ENCODE data around the gene SYT6. TPM values are rescaled to one million over a fixed set of nuclear protein-coding genes. Genes with fewer than 3 reads are reported as not detected.

The SYT6 gene
- total RNA-seq, 4 donors from 2014 or later = 0.14 to 0.64 TPM; not detected in 2

GRCh38 chr1:114154963-114155322 lies 1.3 kb upstream of the SYT6 start:
- H3K4me1 ChIP-seq = peaks cover 15 to 31% (median 21%) of the 10 kb centered on the region in 4 donors
- no peaks in the 10 kb centered on the region for H3K9me3 ChIP-seq
- TF ChIP-seq EP300 (IDR thresholded peaks at IDR 0.05; ENCODE audit: low read depth) (no peak), POLR2AphosphoS5 (IDR thresholded peaks at IDR 0.05) (no peak), POLR2A (IDR thresholded peaks at IDR 0.05) (no peak)
- TF ChIP-seq, protein P1, sequence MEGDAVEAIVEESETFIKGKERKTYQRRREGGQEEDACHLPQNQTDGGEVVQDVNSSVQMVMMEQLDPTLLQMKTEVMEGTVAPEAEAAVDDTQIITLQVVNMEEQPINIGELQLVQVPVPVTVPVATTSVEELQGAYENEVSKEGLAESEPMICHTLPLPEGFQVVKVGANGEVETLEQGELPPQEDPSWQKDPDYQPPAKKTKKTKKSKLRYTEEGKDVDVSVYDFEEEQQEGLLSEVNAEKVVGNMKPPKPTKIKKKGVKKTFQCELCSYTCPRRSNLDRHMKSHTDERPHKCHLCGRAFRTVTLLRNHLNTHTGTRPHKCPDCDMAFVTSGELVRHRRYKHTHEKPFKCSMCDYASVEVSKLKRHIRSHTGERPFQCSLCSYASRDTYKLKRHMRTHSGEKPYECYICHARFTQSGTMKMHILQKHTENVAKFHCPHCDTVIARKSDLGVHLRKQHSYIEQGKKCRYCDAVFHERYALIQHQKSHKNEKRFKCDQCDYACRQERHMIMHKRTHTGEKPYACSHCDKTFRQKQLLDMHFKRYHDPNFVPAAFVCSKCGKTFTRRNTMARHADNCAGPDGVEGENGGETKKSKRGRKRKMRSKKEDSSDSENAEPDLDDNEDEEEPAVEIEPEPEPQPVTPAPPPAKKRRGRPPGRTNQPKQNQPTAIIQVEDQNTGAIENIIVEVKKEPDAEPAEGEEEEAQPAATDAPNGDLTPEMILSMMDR (IDR thresholded peaks at IDR 0.05) = no peak
- H3K36me3 ChIP-seq = no peaks in the 10 kb centered on the region
- no peak overlapping the region for H3K4me3 ChIP-seq
- no peak overlapping the region for H3K27ac ChIP-seq
- WGBS, 2 donors (ENCODE audit: low coverage in 1 of 2) = 24% methylated on average over 18 of the region's 19 CpGs; no CpG with 5 or more reads in 1 of the 2 donors
- H3K27me3 ChIP-seq = peaks cover 93% of the 10 kb centered on the region
- intact Hi-C loops (cut with DNase I; ENCODE audit: low total_unique reads) (no loop called here), in situ Hi-C loops (cut with MboI; ENCODE audit: low pct_ligation_motif_present in 1 of 4, low pct_unique_long_range_greater_than_20kb in 1 of 4, low sequenced_read_pairs in 3 of 4) (no loop called here)
- DNase-seq = no peak

GRCh38 chr1:114154146-114154962 lies 685 bp upstream of the SYT6 start:
- Histone ChIP-seq H3K27me3 (peaks cover 97% of the 10 kb centered on the region), H3K27ac (no peak overlapping the region), H3K4me1 (peaks cover 15 to 31% (median 21%) of the 10 kb centered on the region in 4 donors), H3K36me3 (no peaks in the 10 kb centered on the region), H3K4me3 (no peak overlapping the region), H3K9me3 (no peaks in the 10 kb centered on the region)
- TF ChIP-seq, protein P1 (IDR thresholded peaks at IDR 0.05) = no peak
- no peak for TF ChIP-seq POLR2A (IDR thresholded peaks at IDR 0.05)
- TF ChIP-seq POLR2AphosphoS5 (IDR thresholded peaks at IDR 0.05) = no peak
- no peak for DNase-seq
- intact Hi-C loops (cut with DNase I; ENCODE audit: low total_unique reads) (no loop called here), in situ Hi-C loops (cut with MboI; ENCODE audit: low pct_ligation_motif_present in 1 of 4, low pct_unique_long_range_greater_than_20kb in 1 of 4, low sequenced_read_pairs in 3 of 4) (no loop called here)
- WGBS, 2 donors (ENCODE audit: low coverage in 1 of 2) = 0 to 13% methylated on average over 7 to 39 of the region's 41 CpGs

DNA sequence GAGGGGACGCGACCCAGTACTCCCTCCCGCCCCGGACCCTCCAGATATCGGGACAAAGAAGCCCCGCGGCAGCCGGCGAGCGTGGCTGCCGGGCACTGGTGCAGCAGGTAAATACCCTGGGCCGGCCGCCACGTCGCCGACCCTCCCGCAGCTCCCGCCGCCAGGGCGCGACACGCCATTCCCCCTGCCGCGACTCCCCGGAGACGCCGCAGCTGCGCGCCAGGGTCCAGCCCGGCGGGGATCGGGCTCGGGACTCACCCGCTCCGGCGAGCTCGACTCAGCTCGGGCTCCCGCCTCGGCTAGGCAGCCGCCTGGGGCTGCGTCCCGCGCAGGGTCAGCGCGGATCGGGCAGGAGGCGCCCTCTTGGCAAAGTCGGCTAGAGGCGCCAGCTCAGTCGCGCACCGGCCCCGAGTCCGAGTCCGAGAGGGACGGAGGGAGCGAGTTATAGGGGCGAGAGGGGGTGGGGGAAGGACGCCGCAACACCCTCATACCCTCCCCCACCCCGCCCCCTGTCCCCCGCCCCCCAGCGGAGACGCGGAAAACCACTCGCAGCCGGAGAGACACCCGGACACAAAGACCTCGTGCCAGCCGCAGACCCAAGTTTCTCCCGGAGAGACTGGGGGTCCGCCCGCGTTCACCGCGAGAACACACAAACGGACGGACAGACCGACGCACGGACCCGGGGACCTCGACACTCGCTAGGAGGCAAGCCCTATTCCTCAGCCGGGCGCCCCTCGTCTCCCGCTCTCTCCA lies 985 bp downstream of the SYT6 start:
- 6% methylated on average over 31 of the region's 89 CpGs; no CpG with 5 or more reads in 1 of the 2 donors for WGBS, 2 donors (ENCODE audit: low coverage in 1 of 2)
- Histone ChIP-seq H3K9me3 (no peaks in the 10 kb centered on the region), H3K36me3 (no peaks in the 10 kb centered on the region), H3K4me3 (peak overlapping the region; percentile 9 to 50 (median 22)), H3K27ac (no peak overlapping the region), H3K4me1 (peaks cover 15 to 31% (median 21%) of the 10 kb centered on the region in 4 donors), H3K27me3 (peaks cover 94% of the 10 kb centered on the region)
- DNase-seq = peak; percentile 27
- intact Hi-C loops (cut with DNase I; ENCODE audit: low total_unique reads) (no loop called here), in situ Hi-C loops (cut with MboI; ENCODE audit: low pct_ligation_motif_present in 1 of 4, low pct_unique_long_range_greater_than_20kb in 1 of 4, low sequenced_read_pairs in 3 of 4) (no loop called here)
- TF ChIP-seq EP300 (IDR thresholded peaks at IDR 0.05; ENCODE audit: low read depth) = no peak
- no peak for TF ChIP-seq POLR2AphosphoS5 (IDR thresholded peaks at IDR 0.05)
- TF ChIP-seq POLR2A (IDR thresholded peaks at IDR 0.05) = no peak

DNA sequence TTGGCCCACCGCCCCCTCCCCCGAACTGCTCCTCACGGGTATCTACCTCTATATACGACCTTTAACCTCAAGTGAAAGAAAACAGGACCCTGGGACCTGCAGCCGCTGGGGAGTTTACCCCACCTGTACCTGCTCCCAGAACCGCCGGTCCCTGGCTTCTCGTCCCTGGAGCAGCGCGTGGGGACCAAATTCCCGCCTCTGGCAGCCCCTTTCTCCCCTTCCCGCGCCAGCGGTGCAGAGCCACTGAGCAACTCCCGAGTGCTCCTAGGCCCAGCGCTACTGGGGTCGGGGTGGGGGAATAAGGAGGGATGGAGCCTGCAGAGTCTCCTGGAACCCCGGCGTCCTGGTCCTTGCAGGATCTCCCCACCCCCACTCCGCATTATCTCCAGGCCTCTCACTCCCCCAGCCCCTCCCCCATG lies 1.6 kb downstream of the SYT6 start:
- Histone ChIP-seq H3K9me3 (no peaks in the 10 kb centered on the region), H3K4me3 (peak overlapping the region in 3 of 4 donors; percentile 22 to 50 (median 23)), H3K36me3 (no peaks in the 10 kb centered on the region), H3K27me3 (peaks cover 94% of the 10 kb centered on the region), H3K4me1 (peaks cover 15 to 31% (median 21%) of the 10 kb centered on the region in 4 donors), H3K27ac (no peak overlapping the region)
- in situ Hi-C loops (cut with MboI; ENCODE audit: low pct_ligation_motif_present in 1 of 4, low pct_unique_long_range_greater_than_20kb in 1 of 4, low sequenced_read_pairs in 3 of 4) = no loop called here
- TF ChIP-seq POLR2AphosphoS5 (IDR thresholded peaks at IDR 0.05) (no peak), POLR2A (IDR thresholded peaks at IDR 0.05) (no peak), EP300 (IDR thresholded peaks at IDR 0.05; ENCODE audit: low read depth) (no peak)
- TF ChIP-seq, protein P1 (IDR thresholded peaks at IDR 0.05) = no peak
- intact Hi-C loops (cut with DNase I; ENCODE audit: low total_unique reads) = no loop called here
- DNase-seq = no peak
- WGBS, 2 donors (ENCODE audit: low coverage in 1 of 2) = 35% methylated on average over 20 of the region's 20 CpGs; no CpG with 5 or more reads in 1 of the 2 donors
